Choroid plexus epithelial cell (primary cell): Measurements from ENCODE around the gene EPHB3.

Experiments used
- DNase-seq: peaks from one replicate; pipeline ENCODE4 v3.0.0-alpha.2; 2010; ENCODE audit warnings: low read depth
- H3K4me3 ChIP-seq: 2 replicates; pipeline ENCODE4 v1.5.1; 2011; ENCODE audit warnings: low read depth, mild to moderate bottlenecking, control low read depth, low read length, moderate library complexity
- CTCF ChIP-seq: conservative IDR thresholded peaks from 2 replicates; pipeline ENCODE4 v1.5.1; 2011; ENCODE audit warnings: low read depth, mild to moderate bottlenecking, control low read depth, inconsistent platforms, low read length, moderate library complexity

The EPHB3 gene

GRCh38 chr3:184565421-184566211 is 4.0 kb downstream of the EPHB3 start:
- H3K4me3 ChIP-seq, result no peak overlapping the region
- peak; percentile 31 for DNase-seq
- TF ChIP-seq CTCF, result no peak

- H3K4me3 ChIP-seq, result no peak overlapping the region
- TF ChIP-seq CTCF, result no peak
- no peak for DNase-seq
These were observed 5.1 kb downstream of the EPHB3 start for GRCh38 chr3:184566441-184567414.

GRCh38 chr3:184567946-184568559 is 6.5 kb downstream of the EPHB3 start:
- DNase-seq, result no peak
- TF ChIP-seq CTCF, result no peak
- no peak overlapping the region for H3K4me3 ChIP-seq

GRCh38 chr3:184568560-184568923 is 7.0 kb downstream of the EPHB3 start:
- no peak for TF ChIP-seq CTCF

GRCh38 chr3:184568924-184569829 is 7.6 kb downstream of the EPHB3 start:
- H3K4me3 ChIP-seq, result peak overlapping the region; percentile 54
- peak; percentile 78 for DNase-seq

More at GRCh38 chr3:184568560-184568923, 7.0 kb downstream of the EPHB3 start:
- no peak for DNase-seq
- H3K4me3 ChIP-seq, result peak overlapping the region; percentile 54

More at GRCh38 chr3:184568924-184569829, 7.6 kb downstream of the EPHB3 start:
- TF ChIP-seq CTCF, result no peak
